Fibroblast of lung (primary cell): ENCODE measurements around the gene UBAC1. TPM values are rescaled to one million over a fixed set of nuclear protein-coding genes. Genes with fewer than 3 reads are reported as not detected.

Experiments
- DNase-seq, 2 donors: peaks; one replicate each; pipeline versions ENCODE4 v3.0.0 to v3.0.0-alpha.2; 2010; ENCODE audit warnings: low read depth in 2 of 2
- H2AFZ ChIP-seq: 2 replicates; pipeline ENCODE4 v1.5.1; 2012; ENCODE audit warnings: low read length, control low read depth, inconsistent platforms
- H3K27ac ChIP-seq: 2 replicates; pipeline ENCODE4 v1.5.1; 2011; ENCODE audit warnings: low read length, control low read depth; ENCODE audit not compliant: insufficient read depth
- H3K27me3 ChIP-seq: 2 replicates; pipeline ENCODE4 v1.5.1; 2011; ENCODE audit warnings: mild to moderate bottlenecking, low read length; ENCODE audit not compliant: control insufficient read depth, insufficient read depth
- H3K36me3 ChIP-seq: 2 replicates; pipeline ENCODE4 v1.5.1; 2011; ENCODE audit warnings: low read length; ENCODE audit not compliant: control insufficient read depth, insufficient read depth
- H3K4me1 ChIP-seq: 2 replicates; pipeline ENCODE4 v1.5.1; 2011; ENCODE audit warnings: low read length; ENCODE audit not compliant: control insufficient read depth, insufficient read depth; ENCODE audit errors: extremely low read depth
- H3K4me2 ChIP-seq: 2 replicates; pipeline ENCODE4 v1.5.1; 2011; ENCODE audit warnings: low read length, control low read depth; ENCODE audit not compliant: insufficient read depth; ENCODE audit errors: extremely low read depth
- H3K4me3 ChIP-seq, 4 experiments: fragments of 200-600 bp in 1 of 4; sonication (generic) in 1 of 4; replicated peaks in 1 of 4; 2 replicates each; pipeline ENCODE4 v1.5.1; 2011 to 2016; ENCODE audit warnings: low read length in 4 of 4, low read depth in 3 of 4, mild to moderate bottlenecking in 3 of 4, control low read depth in 2 of 4, inconsistent platforms in 1 of 4, mixed read lengths in 1 of 4; ENCODE audit not compliant: insufficient read depth in 1 of 4; ENCODE audit errors: control extremely low read depth in 1 of 4
- H3K79me2 ChIP-seq: 2 replicates; pipeline ENCODE4 v1.5.1; 2012; ENCODE audit warnings: mild to moderate bottlenecking, low read length, inconsistent platforms; ENCODE audit not compliant: control insufficient read depth, insufficient read depth
- H3K9ac ChIP-seq: 2 replicates; pipeline ENCODE4 v1.5.1; 2011; ENCODE audit warnings: mild to moderate bottlenecking, low read length, control low read depth; ENCODE audit not compliant: insufficient read depth
- H3K9me3 ChIP-seq: 2 replicates; pipeline ENCODE4 v1.5.1; 2012; ENCODE audit warnings: low read depth, low read length; ENCODE audit not compliant: control insufficient read depth, insufficient read depth
- H4K20me1 ChIP-seq: 2 replicates; pipeline ENCODE4 v1.5.1; 2011; ENCODE audit warnings: low read length; ENCODE audit not compliant: control insufficient read depth, insufficient read depth; ENCODE audit errors: extremely low read depth
- EZH2 ChIP-seq: IDR thresholded peaks from 2 replicates; pipeline ENCODE4 v1.5.1; 2012; ENCODE audit warnings: low read length, control low read depth, mild to moderate bottlenecking; ENCODE audit errors: missing control alignments
- polyA plus RNA-seq, 2 donors: library from polyadenylated mRNA; depleted of rRNA in 1 of 2; stranded (reverse) in 1 of 2; unstranded in 1 of 2; fragments of >200 nt; gene quantifications; 2 replicates each; pipeline ENCODE4 v1.2.1, GENCODE V29; 2011 to 2012; ENCODE audit warnings: missing spikeins in 1 of 2
- total RNA-seq: library from RNA; depleted of rRNA; stranded (reverse); fragments of >200 nt; gene quantifications from 2 replicates; pipeline ENCODE4 v1.2.1, GENCODE V29; 2014
- TF ChIP-seq, protein P1 (sequence below), 2 donors: IDR thresholded peaks in 1 of 2; conservative IDR thresholded peaks in 1 of 2; 1 replicate in 1 of 2; 2 replicates in 1 of 2; pipeline ENCODE4 v1.5.1; 2011 to 2012; ENCODE audit warnings: low read length in 2 of 2, control low read depth in 1 of 2, inconsistent platforms in 1 of 2, low read depth in 1 of 2, mild to moderate bottlenecking in 1 of 2

The UBAC1 gene
- total and polyA plus RNA-seq, 2 donors (not counting 1 experiment from before 2014, with no cell fraction given), result 26.8 to 30.6 TPM

DNA sequence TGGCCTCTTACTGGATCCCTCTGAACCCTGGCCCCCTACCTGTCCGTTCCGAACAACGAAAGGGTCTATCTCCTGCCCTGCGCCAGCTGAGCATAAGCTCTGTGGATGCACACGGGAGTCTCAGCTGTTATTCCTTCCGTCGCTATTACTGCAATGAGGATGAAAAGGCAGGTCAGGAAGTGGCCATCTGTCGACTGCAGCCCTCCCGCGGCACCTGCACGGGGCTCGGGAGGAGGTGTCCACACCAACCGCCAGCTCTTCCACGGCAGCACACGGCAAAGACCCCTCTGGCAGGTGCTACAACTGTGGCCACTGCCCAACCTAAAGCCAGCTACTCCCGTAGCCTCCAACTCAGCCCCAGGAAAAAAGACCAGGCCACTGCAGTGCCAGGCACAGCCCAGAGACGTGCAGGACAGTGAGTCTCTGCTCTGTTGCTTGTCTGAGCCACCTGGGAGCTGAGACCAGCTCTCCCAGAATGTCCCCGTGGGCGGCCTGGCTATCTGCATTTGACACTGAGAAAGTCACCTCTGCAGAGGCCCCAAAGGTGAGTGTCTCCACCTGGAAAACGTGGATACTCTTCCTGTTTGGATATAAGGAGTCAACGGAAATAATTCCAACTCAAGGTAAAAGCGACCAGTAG is 72.9 kb downstream of the UBAC1 start:
- H3K4me3 ChIP-seq, result no peak overlapping the region
- no peak for TF ChIP-seq EZH2
- TF ChIP-seq, protein P1, sequence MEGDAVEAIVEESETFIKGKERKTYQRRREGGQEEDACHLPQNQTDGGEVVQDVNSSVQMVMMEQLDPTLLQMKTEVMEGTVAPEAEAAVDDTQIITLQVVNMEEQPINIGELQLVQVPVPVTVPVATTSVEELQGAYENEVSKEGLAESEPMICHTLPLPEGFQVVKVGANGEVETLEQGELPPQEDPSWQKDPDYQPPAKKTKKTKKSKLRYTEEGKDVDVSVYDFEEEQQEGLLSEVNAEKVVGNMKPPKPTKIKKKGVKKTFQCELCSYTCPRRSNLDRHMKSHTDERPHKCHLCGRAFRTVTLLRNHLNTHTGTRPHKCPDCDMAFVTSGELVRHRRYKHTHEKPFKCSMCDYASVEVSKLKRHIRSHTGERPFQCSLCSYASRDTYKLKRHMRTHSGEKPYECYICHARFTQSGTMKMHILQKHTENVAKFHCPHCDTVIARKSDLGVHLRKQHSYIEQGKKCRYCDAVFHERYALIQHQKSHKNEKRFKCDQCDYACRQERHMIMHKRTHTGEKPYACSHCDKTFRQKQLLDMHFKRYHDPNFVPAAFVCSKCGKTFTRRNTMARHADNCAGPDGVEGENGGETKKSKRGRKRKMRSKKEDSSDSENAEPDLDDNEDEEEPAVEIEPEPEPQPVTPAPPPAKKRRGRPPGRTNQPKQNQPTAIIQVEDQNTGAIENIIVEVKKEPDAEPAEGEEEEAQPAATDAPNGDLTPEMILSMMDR (conservative IDR thresholded peaks at IDR 0.05 in 1 of 2, IDR thresholded peaks at IDR 0.05 in 1 of 2; ENCODE audit: low read depth in 1 of 2, low read length in 2 of 2), result no peak
- no peak overlapping the region for H3K27ac ChIP-seq
- H3K27me3 ChIP-seq, result no peaks in the 10 kb centered on the region
- H3K4me2 ChIP-seq, result no peak overlapping the region
- H3K9ac ChIP-seq, result no peak overlapping the region
- H3K4me1 ChIP-seq, result peaks cover 27% of the 10 kb centered on the region
- no peaks in the 10 kb centered on the region for H3K36me3 ChIP-seq
- H3K9me3 ChIP-seq, result no peaks in the 10 kb centered on the region
- peaks cover 2% of the 10 kb centered on the region for H4K20me1 ChIP-seq
- peaks cover 79% of the 10 kb centered on the region for H3K79me2 ChIP-seq
- H2AFZ ChIP-seq, result no peak overlapping the region
- no peak for DNase-seq

DNA sequence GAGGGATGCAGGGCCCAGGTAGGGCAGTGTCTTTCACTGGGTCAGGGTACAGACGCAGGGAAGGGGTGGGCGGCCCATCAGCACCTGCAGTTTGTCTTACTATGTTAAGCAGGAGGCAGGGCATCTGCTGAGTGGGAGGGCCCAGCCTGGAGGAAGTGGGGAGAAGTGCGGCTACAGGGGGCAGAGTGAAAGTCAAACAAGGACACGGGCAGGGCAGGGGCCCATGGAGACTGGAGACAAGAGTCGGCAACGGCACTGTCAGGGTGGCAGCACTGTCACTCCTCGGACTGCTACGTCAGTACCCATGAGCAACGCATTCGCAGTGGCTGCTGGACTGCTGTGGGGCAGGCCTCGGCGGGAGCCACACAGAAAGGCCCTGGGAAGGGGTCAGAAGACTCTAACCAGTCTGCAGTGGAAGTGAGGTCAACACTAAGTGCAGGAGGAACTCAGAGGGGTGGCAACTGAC is 73.6 kb downstream of the UBAC1 start:
- no peak overlapping the region for H3K4me3 ChIP-seq
- no peak overlapping the region for H3K4me2 ChIP-seq
- H3K27me3 ChIP-seq, result no peaks in the 10 kb centered on the region
- H3K79me2 ChIP-seq, result peaks cover 82% of the 10 kb centered on the region
- no peaks in the 10 kb centered on the region for H3K9me3 ChIP-seq
- TF ChIP-seq, protein P1 (conservative IDR thresholded peaks at IDR 0.05 in 1 of 2, IDR thresholded peaks at IDR 0.05 in 1 of 2; ENCODE audit: low read depth in 1 of 2, low read length in 2 of 2), result no peak
- no peak for TF ChIP-seq EZH2
- no peak for DNase-seq
- no peak overlapping the region for H2AFZ ChIP-seq
- H3K9ac ChIP-seq, result no peak overlapping the region
- peaks cover 2% of the 10 kb centered on the region for H4K20me1 ChIP-seq
- H3K4me1 ChIP-seq, result peaks cover 27% of the 10 kb centered on the region
- H3K36me3 ChIP-seq, result no peaks in the 10 kb centered on the region
- no peak overlapping the region for H3K27ac ChIP-seq

DNA sequence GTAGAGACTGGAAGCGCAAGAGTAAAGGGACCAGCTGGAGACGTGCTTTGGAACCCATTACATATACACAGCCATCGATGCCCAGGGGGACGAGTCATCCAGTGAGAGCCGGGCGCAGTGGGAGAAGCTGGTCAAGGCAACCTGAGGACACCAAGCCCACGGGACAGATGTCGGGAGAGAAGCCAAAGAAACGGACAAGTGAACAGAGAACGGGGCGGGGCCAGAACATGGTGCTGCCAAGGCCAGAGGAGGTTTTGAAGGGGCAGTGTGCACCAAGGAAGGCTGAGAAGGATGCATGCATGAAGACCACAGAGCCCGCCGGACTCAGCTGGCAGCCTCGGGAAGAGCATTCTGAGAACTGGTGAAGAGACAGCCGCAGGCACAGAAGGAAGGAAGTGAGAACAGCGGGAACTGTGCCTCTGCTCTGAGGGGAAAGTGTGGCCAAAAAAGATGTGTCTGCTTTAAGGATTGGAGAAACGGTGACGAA is 74.1 kb downstream of the UBAC1 start:
- Histone ChIP-seq H3K27ac (no peak overlapping the region), H4K20me1 (peaks cover 2% of the 10 kb centered on the region), H3K27me3 (no peaks in the 10 kb centered on the region), H3K4me3 (no peak overlapping the region), H3K9me3 (no peaks in the 10 kb centered on the region), H3K79me2 (peaks cover 84% of the 10 kb centered on the region), H3K9ac (no peak overlapping the region), H3K4me2 (no peak overlapping the region), H3K36me3 (no peaks in the 10 kb centered on the region), H2AFZ (no peak overlapping the region), H3K4me1 (peaks cover 27% of the 10 kb centered on the region)
- no peak for TF ChIP-seq EZH2
- TF ChIP-seq, protein P1 (conservative IDR thresholded peaks at IDR 0.05 in 1 of 2, IDR thresholded peaks at IDR 0.05 in 1 of 2; ENCODE audit: low read depth in 1 of 2, low read length in 2 of 2), result no peak
- peak; percentile 40 to 49 for DNase-seq
